T follicular helper cell (primary cell): ENCODE measurements around the gene UTS2B.

Experiments
- DNase-seq: peaks from one replicate; pipeline ENCODE4 v3.0.0-alpha.2; 2020; ENCODE audit warnings: low read depth

UTS2B gene

GRCh38 chr3:191238321-191238817 lies 92.0 kb downstream of the UTS2B start:
- DNase-seq, result no peak

DNA sequence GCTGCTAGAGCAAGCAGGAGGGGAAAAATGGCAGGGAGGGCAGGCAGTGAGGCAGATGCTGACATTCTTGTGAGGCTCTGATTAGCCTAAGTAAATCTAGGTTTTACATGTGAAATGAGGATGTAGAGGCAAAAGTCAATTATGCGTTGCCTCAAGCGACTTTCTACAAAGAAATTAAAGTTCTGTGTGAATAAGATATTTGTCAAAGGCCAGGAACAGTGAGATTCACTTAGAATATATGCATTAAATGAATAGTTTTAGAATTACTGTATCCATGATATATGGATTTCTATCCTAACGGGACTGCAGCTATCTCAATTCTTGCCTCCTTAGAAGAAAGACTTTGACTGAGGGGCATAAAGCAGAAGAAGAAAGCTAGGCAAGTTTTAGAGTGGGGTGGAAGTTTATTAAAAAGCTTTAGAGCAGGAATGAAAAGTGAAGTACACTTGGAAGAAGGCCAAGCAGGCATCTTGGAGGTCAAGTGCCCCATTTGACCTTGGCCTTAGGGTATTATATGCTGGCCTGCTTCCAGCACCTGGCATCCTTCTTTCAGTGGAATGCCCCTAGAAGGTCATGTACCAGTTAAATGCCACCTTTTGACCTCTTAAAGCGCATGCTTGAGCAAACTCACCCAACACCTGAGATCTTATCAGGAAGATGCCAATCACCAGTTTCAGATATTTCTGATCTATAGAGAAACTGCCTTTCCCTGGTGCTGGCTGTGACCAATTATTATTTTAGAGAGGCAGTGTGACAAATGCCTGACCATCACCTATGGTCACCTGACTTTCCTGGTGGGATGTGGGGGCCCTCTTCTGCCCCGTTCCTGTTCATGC lies 93.1 kb downstream of the UTS2B start:
- no peak for DNase-seq

- DNase-seq, result no peak
Measured at GRCh38 chr3:191236646-191237045, 93.7 kb downstream of the UTS2B start.

DNA sequence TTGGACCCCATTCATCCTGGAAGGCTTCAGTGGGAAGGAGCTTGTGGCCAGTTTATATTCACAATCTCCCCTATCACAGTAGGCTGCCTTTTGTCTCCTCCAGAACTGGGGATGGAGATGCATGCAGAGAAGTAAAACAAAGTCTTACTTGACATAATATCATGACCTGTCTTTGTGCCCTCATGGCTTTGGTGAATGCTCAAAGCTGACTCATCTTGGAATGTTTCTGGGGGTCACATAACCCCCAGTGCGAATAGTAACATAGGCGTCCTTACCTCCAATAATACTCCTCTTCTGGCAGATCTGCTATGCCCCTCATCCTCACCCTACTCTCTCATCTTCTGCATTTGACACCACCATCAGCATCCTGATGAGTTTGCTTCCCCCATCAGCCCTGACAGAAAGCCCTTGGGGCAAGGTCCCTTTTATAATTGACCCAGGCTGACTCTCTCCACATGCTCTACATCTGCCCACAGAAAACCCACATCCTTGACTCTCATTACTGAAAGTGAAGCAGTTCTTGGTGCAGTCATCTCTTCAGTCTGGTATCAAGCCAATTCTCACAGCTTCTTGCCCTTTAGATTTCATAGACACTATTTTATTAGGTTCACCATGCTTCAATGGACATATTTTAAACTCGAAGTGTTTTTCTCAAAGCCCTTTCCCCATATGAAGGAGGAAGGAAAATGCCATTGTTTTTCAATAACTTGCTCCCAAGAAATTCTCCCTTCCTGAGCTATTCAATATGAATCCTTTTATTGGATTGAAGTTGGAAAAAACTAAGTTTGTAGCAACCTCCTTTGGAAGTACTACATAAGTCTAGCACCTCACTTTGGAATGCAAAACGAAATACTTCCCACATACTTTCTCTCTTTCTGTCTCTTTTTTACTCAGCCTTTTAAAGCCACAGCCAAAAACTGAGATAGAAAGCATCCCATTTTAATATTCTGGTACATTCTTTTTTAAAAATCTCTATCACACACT lies 94.7 kb downstream of the UTS2B start:
- DNase-seq, result no peak

DNA sequence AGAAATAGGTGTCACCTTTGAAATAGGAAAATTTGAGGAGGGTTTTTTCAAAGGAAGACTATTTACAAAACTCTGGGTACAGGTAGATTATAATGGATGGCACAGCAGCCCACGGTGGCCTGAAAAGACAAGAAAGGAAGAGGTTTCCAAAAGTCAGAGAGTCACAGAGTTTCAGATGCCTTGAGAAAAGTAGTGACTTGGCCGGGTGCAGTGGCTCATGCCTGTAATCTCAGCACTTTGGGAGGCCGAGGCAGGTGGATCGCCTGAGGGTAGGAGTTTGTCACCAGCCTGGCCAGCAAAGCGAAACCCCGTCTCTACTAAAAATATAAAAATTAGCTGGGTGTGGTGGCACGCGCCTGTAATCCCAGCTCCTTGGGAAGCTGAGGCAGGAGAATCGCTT lies 96.1 kb downstream of the UTS2B start:
- no peak for DNase-seq

DNA sequence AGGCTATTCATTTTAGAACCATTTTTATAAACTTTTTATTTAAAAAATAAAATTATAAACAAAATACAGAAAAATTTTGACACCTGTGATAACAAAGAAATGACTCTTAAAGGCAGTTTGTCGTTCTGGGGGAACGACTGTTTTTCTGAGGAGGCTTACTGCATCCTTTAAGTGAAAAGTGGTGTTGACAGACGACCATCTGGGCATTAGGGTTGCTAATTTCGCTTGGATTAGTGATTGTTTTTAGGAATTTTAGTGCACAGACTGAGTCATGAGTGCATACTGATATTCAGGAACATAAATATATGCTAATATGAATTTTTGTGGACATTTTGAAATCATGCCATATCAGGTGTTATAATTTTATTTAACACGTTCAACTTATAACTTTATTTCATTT lies 102.8 kb downstream of the UTS2B start:
- DNase-seq, result no peak

GRCh38 chr3:191221638-191222037 lies 108.7 kb downstream of the UTS2B start:
- DNase-seq, result no peak

DNA sequence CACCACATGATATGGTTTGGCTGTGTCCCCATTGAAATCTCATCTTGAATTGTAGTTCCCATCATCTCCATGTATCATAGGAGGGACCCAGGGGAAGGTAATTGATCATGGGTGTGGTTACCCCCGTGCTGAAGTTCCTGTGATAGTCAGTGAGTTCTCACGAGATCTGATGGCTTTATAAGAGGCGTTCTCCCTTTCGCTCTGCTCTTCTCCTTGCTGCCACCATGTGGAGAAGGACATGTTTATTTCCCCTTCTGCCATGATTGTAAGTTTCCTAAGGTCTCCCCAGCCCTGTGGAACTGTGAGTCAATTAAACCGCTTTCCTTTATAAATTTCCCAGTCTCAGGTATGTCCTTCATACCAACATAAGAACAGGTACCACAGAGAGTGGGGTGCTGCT lies 109.4 kb downstream of the UTS2B start:
- DNase-seq, result no peak

GRCh38 chr3:191217301-191217700 lies 113.0 kb downstream of the UTS2B start:
- no peak for DNase-seq
